GM12891 (cell line): Measurements from ENCODE around the gene TCTN2.

Experiments used
- POLR2A ChIP-seq: IDR thresholded peaks from 2 replicates; pipeline ENCODE4 v1.6.1; 2011; ENCODE audit warnings: low read depth, low read length, control low read depth
- POLR2AphosphoS5 ChIP-seq: IDR thresholded peaks from 2 replicates; pipeline ENCODE4 v1.6.1; 2011; ENCODE audit warnings: low read depth, low read length, control low read depth
- SPI1 ChIP-seq: IDR thresholded peaks from 2 replicates; pipeline ENCODE4 v1.6.1; 2011; ENCODE audit warnings: low read depth, low read length, control low read depth
- TAF1 ChIP-seq: IDR thresholded peaks from 2 replicates; pipeline ENCODE4 v1.6.1; 2011; ENCODE audit warnings: low read depth, low read length, control low read depth

DNA sequence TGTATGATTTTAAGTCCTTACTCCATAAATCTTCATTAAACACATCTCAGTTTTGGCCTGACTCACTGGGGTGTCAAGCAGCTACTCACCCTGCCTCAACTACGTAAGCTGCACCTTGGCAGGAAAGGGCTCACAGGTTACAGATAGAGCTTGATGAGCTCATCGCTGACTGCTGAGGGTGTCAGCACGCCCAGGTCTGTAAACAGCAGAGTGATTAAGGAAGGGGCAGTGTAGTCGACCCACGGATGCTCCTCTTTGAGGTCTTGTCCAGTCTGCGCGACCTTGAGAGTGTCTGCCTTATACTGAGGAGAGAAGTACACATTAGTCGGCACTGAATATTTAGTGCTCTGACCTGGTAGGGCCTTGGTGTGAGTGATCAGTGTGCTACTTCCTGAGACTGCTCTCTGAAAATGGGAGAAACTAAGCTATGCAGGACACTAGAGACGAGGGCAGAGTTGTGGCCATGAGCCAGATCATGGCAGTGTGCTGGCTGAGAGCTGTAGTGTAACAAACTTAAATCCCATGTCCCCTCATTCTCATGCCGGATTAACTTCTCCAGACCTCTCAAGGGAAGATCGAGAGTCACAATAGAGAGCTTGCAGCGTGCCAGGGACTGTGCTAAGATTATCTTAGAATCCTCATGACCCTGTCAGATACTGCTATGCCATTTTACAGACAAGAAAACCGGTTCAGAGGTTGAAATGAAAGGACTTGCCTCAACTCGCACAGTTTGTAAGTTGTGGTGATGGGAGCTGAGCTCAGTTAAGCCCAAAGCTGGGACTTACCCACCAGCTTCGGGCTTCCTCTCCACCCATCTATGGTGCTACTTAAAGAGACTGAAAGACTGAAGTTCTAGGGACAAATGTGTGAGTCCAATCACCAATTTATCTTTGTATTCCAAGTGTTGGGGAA lies 49.0 kb upstream of the TCTN2 start:
- TF ChIP-seq POLR2A (peak; percentile 51; the same call in 1 of the 2 replicates), POLR2AphosphoS5 (0 out of 2 replicates have a peak, but pooled peaks have one; percentile 10), SPI1 (no peak), TAF1 (no peak)
